CD4-positive, alpha-beta T cell treated with Interleukin-10 for 1 hour (primary cell): ENCODE measurements around the gene MYD88.

Source experiments
- DNase-seq: peaks from one replicate; pipeline ENCODE4 v3.0.0-alpha.2; 2020

Gene MYD88

GRCh38 chr3:38138349-38139190 lies at the start of gene MYD88:
Gene MYD88 (plus strand): TSS chr3:38138661. CDS start chr3:38138701, 40 bp downstream.
- peak; percentile 85 for DNase-seq

DNA sequence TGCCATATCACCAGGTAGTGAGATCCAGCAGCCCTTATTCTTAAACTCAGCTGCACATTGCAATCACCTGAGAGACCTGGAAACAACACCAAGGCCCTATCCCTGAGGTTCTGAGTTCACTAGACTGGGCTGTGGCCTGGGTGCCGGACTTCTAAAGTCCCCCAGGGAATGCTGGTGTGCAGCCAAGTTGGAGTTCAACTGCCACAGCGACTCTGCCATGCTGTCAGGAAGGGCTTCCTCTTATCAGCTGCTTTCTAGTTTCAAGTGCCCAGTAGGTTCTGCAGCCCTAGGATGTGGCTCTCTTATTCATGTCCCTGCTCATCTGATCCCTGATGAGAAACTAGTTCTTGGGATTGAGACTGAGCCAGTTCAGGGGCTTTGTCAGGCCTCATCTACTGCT lies 49.3 kb upstream of the MYD88 start:
- no peak for DNase-seq

- no peak for DNase-seq
Observed at GRCh38 chr3:38090453-38090852, 48.0 kb upstream of the MYD88 start.

DNA sequence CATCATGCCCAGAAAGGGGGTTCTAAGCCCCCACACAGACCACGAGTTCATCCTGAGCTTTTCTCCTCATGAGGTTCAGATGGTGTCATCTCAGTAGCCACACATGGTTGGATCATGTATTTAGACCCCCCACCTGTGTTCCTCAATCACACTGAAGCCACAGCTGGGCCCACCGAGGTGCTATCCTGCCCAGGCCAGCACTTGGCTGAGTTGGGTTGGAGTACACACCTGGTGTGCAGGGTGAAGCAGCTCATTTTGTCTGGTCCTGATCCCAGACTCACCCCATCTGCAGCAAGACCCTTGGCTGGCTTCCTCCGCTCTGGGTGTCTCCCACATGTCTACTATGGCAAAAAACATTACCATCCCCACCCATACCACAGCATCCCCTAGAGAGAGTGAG lies 43.5 kb upstream of the MYD88 start:
- DNase-seq: no peak

- no peak for DNase-seq
Observed at GRCh38 chr3:38095669-38096483, 42.6 kb upstream of the MYD88 start.

- no peak for DNase-seq
Observed at GRCh38 chr3:38097446-38098375, 40.8 kb upstream of the MYD88 start.

- no peak for DNase-seq
Observed at GRCh38 chr3:38098376-38098723, 40.1 kb upstream of the MYD88 start.

DNA sequence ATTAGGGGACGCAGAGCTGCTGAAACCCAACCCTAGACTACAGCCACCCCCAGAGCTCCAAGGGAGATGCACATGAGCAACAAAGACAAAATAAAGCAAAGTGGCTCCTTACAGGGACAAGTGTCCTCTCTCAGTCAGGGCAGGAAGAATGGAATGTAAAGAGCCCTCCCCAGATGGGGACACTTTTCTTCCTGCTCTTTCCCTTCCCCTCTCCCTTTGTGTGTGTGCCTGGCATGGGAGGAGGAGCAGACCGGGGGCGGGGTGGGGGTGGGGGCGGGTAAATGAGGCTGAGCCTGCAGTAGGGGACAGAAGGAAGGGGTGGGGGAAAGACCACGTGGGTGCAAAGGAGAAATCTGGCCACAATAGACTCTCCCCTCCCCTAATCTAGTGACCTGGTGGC lies 38.9 kb upstream of the MYD88 start:
- DNase-seq: no peak

DNA sequence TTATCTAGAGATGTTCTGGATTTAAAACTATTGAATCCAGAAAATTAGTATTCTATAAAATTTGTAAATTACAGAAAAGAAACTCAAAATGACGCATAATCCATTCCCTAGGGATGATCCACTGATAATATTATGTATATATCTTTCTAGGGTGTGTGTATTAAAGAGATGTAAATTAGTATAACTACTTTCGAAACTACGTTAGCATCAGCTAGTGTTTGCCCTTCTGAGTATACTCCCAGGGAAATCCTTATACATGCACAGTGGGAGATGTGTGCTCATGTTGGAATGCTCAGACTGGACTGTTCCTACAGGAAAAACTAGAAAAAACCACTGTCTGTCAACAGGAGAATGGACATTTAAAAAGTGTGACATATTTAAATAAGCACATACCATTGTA lies 38.0 kb upstream of the MYD88 start:
- no peak for DNase-seq

DNA sequence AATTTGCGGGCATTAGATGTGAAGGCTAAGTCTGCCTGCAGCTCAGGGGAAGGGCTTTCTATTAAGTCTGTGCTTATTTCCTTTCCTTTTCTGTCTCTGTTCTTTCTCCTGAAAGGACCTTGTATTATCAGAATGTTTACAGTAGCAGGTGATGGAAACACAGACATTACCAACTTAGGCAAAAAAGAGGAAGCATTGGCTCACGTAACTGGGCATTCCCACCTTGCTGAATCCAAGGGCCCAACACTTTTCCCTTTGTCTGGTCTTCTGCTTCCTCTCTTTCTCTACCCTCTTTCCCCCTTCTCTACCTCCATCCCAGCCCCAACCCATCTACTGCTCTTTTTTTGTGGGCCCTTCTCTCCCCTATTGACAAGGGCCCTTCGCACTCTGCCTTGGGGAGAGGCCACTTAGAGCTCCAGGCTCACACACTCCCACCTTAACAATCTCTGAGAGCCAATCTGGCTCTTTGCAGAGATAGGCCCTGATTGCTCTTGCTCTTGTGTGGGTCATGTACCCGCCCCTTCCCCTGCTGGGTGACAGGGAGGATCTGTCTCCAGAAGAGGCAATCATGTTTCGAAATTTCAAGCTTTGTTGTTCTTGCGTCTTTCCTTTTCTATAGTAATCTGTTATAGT lies 36.5 kb upstream of the MYD88 start:
- no peak for DNase-seq

- DNase-seq: no peak
Observed at GRCh38 chr3:38102444-38102814, 36.0 kb upstream of the MYD88 start.

- no peak for DNase-seq
Observed at GRCh38 chr3:38105525-38105924, 32.9 kb upstream of the MYD88 start.

DNA sequence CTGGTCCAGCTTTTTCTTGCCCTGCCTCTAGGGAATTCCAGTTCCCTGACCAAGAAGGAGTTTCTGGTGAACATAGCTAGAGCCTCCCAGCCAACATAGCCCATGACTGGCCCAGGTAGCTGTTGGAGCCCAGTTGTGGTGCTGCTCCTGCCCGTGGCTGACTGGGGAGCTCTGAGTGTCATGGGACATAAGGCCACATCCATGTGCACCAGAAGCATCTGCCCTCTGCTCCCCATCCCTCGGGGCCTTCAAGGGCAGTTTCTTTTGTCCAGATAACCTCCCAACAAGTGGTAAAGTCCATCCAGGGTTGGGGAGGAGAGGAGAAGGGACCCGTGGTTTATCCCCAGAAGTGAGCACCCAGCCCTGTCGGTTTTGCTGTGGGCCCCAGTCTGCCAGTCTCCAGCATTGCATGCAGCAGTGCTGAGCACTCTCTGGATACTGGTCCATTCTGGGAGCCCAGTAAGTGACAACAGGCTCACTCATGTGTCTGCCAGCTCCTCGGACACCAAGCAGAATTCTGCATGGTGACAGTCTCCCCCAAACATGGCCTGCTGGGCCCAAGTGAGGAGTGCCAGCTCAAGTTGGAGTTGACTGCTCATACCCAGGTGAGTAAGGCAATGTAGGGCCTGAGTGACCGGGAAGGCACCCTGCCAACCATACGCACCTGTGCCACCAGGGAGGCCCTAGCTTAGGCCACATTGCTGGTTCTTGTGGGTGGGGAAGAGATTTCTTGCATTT lies 30.4 kb upstream of the MYD88 start:
- DNase-seq: no peak

DNA sequence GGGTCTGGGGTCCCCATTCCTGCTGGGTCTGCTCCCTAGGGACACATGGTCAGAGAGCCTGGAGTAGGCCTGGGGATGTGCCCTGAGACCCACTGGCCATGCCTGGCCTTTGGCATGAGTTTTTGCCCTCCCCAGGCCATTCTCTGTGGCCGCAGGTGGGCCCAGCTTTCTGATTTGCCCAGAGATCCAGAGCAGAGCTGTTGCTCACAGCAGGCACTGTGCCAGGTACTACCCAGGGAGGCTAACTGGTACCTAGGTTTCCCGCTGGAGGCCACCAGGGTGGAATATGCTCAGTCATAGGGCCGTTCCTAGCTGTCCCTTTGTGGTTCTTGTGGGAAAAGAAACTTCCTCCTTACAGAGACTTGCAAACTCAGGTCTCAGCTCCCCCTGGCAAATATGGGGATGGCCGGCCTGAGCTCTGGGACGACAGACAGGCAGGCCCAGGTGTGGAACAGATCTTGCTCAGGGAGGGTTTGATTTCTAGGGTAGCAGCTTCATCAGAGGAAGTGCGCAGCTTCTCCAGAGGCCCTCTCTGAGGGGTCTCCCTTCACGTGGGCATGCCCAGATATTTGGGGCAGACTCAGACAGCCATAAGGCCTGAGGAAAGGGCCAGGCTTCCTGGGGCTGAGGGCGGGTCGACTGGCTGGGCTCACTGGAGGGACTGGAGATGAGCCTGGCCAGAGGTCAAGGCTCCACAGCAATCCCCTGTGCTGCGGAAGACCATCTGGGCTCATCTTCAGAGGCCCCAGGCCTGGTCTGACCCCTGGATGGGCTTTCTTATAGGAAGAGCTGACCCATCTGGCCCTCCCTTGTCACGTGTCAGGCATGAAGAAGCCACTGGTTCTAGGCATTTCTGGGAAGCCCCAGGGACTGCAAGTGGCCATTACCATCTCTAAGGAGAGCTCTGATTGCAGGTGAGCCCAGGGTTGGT lies 29.5 kb upstream of the MYD88 start:
- DNase-seq: no peak

- no peak for DNase-seq
Observed at GRCh38 chr3:38109580-38110313, 28.7 kb upstream of the MYD88 start.

DNA sequence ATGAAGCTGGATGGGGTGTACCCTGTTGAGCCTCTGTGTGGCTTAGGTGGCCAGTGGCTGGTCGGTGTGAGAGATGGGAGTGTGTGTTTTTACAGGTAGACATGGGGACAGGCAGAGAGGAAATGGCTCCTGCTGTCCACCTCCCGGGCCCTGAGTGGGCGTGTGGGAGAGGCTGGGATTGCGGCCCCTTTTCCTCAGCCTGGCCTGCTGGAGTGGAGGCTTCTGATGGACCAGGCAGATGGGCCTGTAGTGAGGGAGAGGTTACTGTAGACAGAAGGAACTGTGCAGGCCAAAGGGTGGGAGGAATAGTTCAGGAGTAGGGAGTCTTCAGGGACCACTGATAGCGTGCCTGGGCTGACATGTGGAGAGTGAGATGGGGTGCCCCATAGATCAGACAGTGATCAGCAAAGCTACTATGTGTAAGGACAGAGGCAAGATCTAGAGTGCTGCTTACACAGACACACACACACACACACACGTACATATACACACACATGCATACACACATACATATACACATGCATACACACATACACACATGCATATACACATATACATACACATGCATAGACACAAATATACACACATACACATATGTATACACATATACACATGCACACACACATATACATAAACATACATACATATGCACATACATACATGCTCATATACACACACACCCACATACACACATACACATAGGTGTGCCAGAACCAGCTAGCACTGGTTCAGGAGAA lies 28.0 kb upstream of the MYD88 start:
- DNase-seq: no peak

- no peak for DNase-seq
Observed at GRCh38 chr3:38111201-38111600, 27.3 kb upstream of the MYD88 start.

GRCh38 chr3:38111696-38112377 lies 26.6 kb upstream of the MYD88 start:
- no peak for DNase-seq

DNA sequence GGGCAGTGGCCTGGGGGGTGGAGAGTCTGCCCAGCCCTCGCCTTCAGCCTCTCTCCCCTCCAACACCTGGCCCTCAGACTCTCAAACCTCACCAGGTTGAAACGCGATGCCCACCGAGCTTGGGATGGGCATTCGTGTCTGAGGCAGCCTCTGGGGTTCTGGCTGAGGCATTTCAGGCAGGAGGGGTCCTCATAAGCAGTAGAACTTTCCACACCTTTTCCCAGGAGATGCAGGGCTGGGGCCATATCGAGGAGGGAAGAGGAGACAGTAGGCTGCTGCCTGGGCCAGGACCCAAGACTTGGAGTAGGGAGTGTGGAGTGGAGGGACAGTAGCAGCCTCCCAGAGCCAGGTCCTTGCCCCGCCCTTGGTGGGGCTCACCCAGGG lies 26.1 kb upstream of the MYD88 start:
- DNase-seq: no peak
